Astrocyte of the cerebellum (primary cell): Measurements from ENCODE around the gene TCHH.

Experiments used
- DNase-seq: peaks from one replicate; pipeline ENCODE4 v3.0.0-alpha.2; 2011; ENCODE audit warnings: low read depth
- H3K4me3 ChIP-seq: 2 replicates; pipeline ENCODE4 v1.5.1; 2011; ENCODE audit warnings: mild to moderate bottlenecking, low read depth, low read length, moderate library complexity
- in situ Hi-C: cut with HindIII; loops from 2 replicates; pipeline ENCODE4 v1.10.0; 2017; ENCODE audit warnings: low sequenced_read_pairs
- TF ChIP-seq, protein P1 (sequence below): IDR thresholded peaks from 2 replicates; pipeline ENCODE4 v1.5.1; 2012; ENCODE audit warnings: low read length, low read depth, moderate library complexity, mild to moderate bottlenecking; ENCODE audit errors: missing control alignments

The TCHH gene

DNA sequence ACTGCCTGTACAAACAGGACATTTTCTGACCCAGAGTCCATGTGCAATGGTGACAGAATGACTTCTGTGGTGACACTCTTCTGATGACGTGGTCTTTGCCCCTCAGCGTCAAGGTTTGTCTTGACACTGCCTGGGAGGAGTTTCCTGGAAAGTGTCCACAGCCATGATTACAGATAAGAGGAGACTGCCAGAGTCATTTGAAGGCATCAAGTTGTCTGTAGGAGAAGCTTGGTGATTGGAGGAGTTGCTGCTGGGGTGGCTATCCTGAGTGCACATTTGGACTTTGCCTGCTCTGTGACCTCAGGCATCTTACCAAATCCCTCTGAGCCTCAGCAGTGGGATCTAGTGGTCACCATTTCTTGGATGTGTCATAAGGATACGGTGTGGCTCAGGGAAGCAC lies 44.1 kb downstream of the TCHH start:
- no peak for DNase-seq
- in situ Hi-C loops = no loop called here
- TF ChIP-seq, protein P1, sequence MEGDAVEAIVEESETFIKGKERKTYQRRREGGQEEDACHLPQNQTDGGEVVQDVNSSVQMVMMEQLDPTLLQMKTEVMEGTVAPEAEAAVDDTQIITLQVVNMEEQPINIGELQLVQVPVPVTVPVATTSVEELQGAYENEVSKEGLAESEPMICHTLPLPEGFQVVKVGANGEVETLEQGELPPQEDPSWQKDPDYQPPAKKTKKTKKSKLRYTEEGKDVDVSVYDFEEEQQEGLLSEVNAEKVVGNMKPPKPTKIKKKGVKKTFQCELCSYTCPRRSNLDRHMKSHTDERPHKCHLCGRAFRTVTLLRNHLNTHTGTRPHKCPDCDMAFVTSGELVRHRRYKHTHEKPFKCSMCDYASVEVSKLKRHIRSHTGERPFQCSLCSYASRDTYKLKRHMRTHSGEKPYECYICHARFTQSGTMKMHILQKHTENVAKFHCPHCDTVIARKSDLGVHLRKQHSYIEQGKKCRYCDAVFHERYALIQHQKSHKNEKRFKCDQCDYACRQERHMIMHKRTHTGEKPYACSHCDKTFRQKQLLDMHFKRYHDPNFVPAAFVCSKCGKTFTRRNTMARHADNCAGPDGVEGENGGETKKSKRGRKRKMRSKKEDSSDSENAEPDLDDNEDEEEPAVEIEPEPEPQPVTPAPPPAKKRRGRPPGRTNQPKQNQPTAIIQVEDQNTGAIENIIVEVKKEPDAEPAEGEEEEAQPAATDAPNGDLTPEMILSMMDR = no peak
- H3K4me3 ChIP-seq = no peak overlapping the region

DNA sequence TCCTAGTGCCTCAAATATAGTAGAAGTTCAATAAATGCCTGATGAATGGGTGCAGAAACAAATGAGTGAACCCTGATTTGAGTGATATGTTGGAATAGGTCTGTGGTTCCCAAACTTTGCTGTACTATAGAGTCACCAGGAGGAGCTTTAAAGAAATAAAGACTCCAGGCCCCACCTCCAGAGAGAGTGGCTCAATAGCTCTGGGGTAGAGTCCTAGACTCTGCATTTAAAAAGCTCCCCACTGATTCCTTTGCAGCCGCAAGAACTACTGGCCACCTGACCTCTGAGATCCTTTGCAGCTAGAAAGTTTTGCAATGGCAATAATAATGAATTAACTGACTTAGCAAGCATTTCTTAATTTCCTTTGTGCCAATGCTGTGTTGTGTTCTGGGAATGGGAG lies 47.3 kb downstream of the TCHH start:
- no peak overlapping the region for H3K4me3 ChIP-seq
- in situ Hi-C loops = no loop called here
- TF ChIP-seq, protein P1 = no peak
- no peak for DNase-seq

DNA sequence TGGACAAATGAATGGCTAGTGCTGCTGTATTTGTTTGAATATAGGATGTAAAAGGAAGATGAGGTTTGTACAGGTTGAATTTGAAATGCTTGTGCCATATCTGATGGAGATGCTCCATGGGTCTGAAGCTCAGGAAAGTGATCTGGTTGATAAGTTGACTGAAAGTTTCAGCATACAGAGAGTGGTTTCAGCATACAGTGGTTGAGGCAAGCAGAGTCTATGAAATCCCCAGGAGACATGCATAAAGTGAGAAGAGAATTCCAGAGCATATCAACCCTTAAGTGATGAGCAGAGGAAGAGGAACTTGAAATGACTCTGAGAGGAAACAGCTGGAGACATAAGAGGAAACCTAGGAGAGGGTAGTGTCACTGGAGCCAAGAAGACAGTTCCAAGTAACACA lies 48.1 kb downstream of the TCHH start:
- in situ Hi-C loops = no loop called here
- DNase-seq = no peak
- H3K4me3 ChIP-seq = no peak overlapping the region
- TF ChIP-seq, protein P1 = no peak

DNA sequence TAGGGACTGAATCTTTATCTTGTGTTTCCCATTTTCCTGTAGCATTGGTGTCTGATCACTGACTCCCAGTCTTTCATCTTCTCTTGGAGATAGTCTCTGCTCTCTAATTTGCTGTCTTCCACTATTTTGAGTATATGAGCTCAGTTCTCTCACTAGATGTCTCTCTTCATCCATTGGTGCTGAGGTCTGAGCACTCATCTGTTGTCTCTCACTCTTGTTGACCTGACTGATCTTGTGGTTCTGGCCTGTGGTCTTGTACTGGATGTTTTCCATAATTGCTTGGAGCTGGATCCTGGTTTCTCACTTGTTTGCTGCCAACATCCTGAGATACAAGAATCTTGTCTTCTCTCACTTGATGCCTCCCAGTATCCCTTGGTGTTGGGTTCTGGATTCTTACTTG lies 53.3 kb downstream of the TCHH start:
- TF ChIP-seq, protein P1 = no peak
- no peak overlapping the region for H3K4me3 ChIP-seq
- no peak for DNase-seq
- in situ Hi-C loops = no loop called here
